IPS DF 19.7 (cell line): ENCODE measurements around the gene MRPL2.
"Not testable (repeated sequence)": the region's sequence is repeated elsewhere in the genome, so short reads cannot be mapped to it uniquely, and the experiment has no call there.

ENCODE experiments used
- DNase-seq: peaks from one replicate; pipeline ENCODE4 v3.0.0-alpha.2; 2013; ENCODE audit warnings: low read depth, low spot score

MRPL2 gene

GRCh38 chr6:43082806-43083655 is 23.8 kb upstream of the MRPL2 start:
- DNase-seq, result no peak

GRCh38 chr6:43081922-43082321 is 22.7 kb upstream of the MRPL2 start:
- not testable (repeated sequence) for DNase-seq

- DNase-seq, result no peak
These were observed 21.8 kb upstream of the MRPL2 start for GRCh38 chr6:43081043-43081442.

GRCh38 chr6:43078691-43079090 is 19.5 kb upstream of the MRPL2 start:
- no peak for DNase-seq

GRCh38 chr6:43077981-43078511 is 18.8 kb upstream of the MRPL2 start:
- DNase-seq, result no peak

GRCh38 chr6:43077333-43077809 is 18.1 kb upstream of the MRPL2 start:
- no peak for DNase-seq

- no peak for DNase-seq
These were observed 17.5 kb upstream of the MRPL2 start for GRCh38 chr6:43076464-43077332.

GRCh38 chr6:43075670-43076463 is 16.6 kb upstream of the MRPL2 start, which contains the start of gene PTK7:
Gene PTK7 (plus strand): TSS chr6:43076314. CDS start chr6:43076489, 175 bp downstream.
- DNase-seq, result no peak

GRCh38 chr6:43074847-43075669 is 15.8 kb upstream of the MRPL2 start:
- no peak for DNase-seq

GRCh38 chr6:43070028-43070632 is 10.9 kb upstream of the MRPL2 start:
- DNase-seq, result no peak

- DNase-seq, result no peak
These were observed 3.6 kb upstream of the MRPL2 start for GRCh38 chr6:43062818-43063217.

- no peak for DNase-seq
These were observed 2.6 kb upstream of the MRPL2 start for GRCh38 chr6:43061861-43062260.

- no peak for DNase-seq
These were observed 1.8 kb upstream of the MRPL2 start for GRCh38 chr6:43060755-43061633.

GRCh38 chr6:43060034-43060754 is 960 bp upstream of the MRPL2 start:
- DNase-seq, result no peak

- DNase-seq, result no peak
These were observed 703 bp downstream of the MRPL2 start for GRCh38 chr6:43058531-43058930.

- DNase-seq, result no peak
These were observed 3.3 kb downstream of the MRPL2 start for GRCh38 chr6:43055966-43056365.

GRCh38 chr6:43054206-43054943 is 4.9 kb downstream of the MRPL2 start:
- no peak for DNase-seq
